Body of pancreas (tissue), 4 donors: Measurements from ENCODE around the gene HAUS7.

Experiments used
- POLR2A ChIP-seq, 3 donors: fragments of 450-650 bp; IDR thresholded peaks; one replicate each; pipeline ENCODE4 v1.6.1; 2016; ENCODE audit warnings: antibody characterized with exemption in 3 of 3, mild to moderate bottlenecking in 2 of 3
- TF ChIP-seq, protein P1 (sequence below), 7 experiments: fragments of 450-650 bp in 4 of 7; fragments of 200-600 bp in 3 of 7; sonication (generic) in 3 of 7; IDR thresholded peaks; one replicate each; pipeline ENCODE4 v1.5.1; 2016 to 2019; ENCODE audit warnings: antibody characterized with exemption in 7 of 7

DNA sequence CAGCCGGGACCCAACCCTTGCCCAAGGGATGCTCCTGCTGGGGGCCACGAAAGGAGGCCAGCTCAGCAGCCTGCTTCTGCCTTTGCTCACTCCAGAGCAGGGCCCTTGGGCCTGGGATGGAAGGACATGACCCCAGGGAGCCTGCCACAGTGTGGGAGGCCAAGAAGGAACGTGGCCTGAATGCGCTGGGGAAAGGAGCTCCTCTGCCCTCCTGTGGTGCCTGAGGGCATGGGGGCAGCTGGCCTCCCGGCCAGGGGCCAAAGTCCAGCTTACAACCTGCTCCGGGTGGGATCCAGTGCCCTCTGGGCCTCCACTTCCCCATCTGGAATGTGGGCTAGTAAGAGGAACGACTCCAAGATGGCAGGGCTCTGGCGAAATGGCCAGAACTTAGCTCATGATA is 45.1 kb upstream of the HAUS7 start:
- no peak for TF ChIP-seq POLR2A (IDR thresholded peaks at IDR 0.05)
- TF ChIP-seq, protein P1, sequence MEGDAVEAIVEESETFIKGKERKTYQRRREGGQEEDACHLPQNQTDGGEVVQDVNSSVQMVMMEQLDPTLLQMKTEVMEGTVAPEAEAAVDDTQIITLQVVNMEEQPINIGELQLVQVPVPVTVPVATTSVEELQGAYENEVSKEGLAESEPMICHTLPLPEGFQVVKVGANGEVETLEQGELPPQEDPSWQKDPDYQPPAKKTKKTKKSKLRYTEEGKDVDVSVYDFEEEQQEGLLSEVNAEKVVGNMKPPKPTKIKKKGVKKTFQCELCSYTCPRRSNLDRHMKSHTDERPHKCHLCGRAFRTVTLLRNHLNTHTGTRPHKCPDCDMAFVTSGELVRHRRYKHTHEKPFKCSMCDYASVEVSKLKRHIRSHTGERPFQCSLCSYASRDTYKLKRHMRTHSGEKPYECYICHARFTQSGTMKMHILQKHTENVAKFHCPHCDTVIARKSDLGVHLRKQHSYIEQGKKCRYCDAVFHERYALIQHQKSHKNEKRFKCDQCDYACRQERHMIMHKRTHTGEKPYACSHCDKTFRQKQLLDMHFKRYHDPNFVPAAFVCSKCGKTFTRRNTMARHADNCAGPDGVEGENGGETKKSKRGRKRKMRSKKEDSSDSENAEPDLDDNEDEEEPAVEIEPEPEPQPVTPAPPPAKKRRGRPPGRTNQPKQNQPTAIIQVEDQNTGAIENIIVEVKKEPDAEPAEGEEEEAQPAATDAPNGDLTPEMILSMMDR (IDR thresholded peaks at IDR 0.05): no peak
